Stomach (tissue), 4 donors: Measurements from ENCODE around the gene ASCC3.

ENCODE experiments used
- EP300 ChIP-seq: sonication (generic); formaldehyde crosslinking; IDR thresholded peaks from one replicate; pipeline ENCODE4 v1.6.1; 2017; ENCODE audit warnings: antibody characterized with exemption
- POLR2A ChIP-seq, 4 donors: fragments of 450-650 bp; IDR thresholded peaks; one replicate each; pipeline ENCODE4 v1.6.1; 2016; ENCODE audit warnings: antibody characterized with exemption in 4 of 4, control low read depth in 2 of 4, mild to moderate bottlenecking in 1 of 4, moderate library complexity in 1 of 4
- POLR2AphosphoS5 ChIP-seq, 3 donors: sonication (generic); formaldehyde crosslinking; IDR thresholded peaks; one replicate each; pipeline ENCODE4 v1.6.1; 2016; ENCODE audit warnings: antibody characterized with exemption in 3 of 3
- TF ChIP-seq, protein P1 (sequence below), 7 experiments: fragments of 450-650 bp in 4 of 7; fragments of 200-600 bp in 3 of 7; sonication (generic) in 3 of 7; IDR thresholded peaks; one replicate each; pipeline ENCODE4 v1.5.1; 2016 to 2019; ENCODE audit warnings: antibody characterized with exemption in 7 of 7, control low read depth in 2 of 7, mild to moderate bottlenecking in 1 of 7

DNA sequence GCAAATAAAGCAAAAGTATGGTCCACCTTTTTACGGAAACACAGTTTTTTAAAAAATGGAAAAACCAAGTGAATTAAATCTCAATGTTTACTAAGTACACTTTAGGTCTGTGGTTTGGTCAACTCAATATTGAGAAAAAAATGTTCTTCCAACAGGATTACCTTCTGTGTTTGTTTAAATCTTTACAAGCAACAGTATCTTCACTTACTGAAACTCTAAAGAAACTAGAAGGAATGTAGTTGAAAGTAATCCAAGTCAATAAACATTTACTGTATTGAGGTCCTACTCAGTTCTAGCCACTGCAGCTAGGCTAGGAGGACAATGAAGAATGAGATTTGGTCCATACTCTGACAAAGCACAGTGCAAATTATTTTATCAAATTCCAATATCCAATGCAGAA is 80.1 kb downstream of the ASCC3 start:
- TF ChIP-seq, protein P1, sequence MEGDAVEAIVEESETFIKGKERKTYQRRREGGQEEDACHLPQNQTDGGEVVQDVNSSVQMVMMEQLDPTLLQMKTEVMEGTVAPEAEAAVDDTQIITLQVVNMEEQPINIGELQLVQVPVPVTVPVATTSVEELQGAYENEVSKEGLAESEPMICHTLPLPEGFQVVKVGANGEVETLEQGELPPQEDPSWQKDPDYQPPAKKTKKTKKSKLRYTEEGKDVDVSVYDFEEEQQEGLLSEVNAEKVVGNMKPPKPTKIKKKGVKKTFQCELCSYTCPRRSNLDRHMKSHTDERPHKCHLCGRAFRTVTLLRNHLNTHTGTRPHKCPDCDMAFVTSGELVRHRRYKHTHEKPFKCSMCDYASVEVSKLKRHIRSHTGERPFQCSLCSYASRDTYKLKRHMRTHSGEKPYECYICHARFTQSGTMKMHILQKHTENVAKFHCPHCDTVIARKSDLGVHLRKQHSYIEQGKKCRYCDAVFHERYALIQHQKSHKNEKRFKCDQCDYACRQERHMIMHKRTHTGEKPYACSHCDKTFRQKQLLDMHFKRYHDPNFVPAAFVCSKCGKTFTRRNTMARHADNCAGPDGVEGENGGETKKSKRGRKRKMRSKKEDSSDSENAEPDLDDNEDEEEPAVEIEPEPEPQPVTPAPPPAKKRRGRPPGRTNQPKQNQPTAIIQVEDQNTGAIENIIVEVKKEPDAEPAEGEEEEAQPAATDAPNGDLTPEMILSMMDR (IDR thresholded peaks at IDR 0.05), result no peak
- TF ChIP-seq POLR2A (IDR thresholded peaks at IDR 0.05) (no peak), POLR2AphosphoS5 (IDR thresholded peaks at IDR 0.05) (no peak), EP300 (no peak)
